ENCODE data around the gene CAND2.
"Not testable (repeated sequence)": the region's sequence is repeated elsewhere in the genome, so short reads cannot be mapped to it uniquely, and the experiment has no call there.

CAND2 gene

GRCh38 chr3:12854565-12854964 lies 58.1 kb downstream of the CAND2 start:
- no peak for DNase-seq (ENCODE audit: low read depth in 1 of 2, low spot score in 1 of 2)

DNA sequence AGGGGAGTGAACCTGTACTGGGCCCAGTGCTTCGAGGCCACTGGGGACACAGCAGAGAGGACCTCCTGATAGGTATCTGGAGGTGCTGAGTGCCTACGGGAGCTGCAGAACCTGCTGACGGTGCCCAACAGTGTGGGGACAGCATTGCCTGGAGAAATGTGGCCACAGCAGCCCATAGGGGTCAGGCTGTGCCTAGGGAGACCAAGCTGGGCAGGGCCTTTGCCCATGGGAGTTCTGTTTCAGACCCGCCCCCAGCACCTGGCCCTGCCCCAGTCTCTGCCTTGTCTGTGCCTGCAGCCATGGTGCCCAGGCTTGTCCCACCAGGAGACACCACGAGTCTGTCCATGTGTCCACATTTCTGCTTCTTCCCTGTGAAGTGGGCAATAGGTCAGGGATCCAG lies 60.1 kb downstream of the CAND2 start:
- no peak for DNase-seq (ENCODE audit: low read depth in 1 of 2, low spot score in 1 of 2)

DNA sequence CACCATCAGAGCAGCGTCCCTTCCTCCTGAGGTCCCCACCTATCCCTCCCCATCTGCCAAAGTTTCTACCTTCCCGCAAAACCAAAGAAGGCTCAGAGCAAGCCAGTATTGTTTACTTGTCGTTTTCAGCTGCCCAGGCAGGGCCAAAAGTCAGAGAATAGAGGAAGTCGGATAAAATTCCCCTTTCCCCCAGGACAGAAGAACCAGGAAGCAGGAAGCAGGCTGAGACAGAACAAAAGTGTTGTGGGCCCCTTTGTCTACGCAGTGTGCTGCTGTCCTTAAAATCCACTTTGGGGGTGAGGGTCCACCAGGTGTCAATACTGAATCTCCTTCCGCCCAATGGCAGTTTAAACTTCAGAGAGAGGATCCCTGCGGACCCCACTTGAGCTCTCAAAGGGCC lies 63.4 kb downstream of the CAND2 start:
- DNase-seq (ENCODE audit: low read depth in 1 of 2, low spot score in 1 of 2): no peak

GRCh38 chr3:12861611-12862010 lies 65.1 kb downstream of the CAND2 start:
- no peak for DNase-seq (ENCODE audit: low read depth in 1 of 2, low spot score in 1 of 2)

DNA sequence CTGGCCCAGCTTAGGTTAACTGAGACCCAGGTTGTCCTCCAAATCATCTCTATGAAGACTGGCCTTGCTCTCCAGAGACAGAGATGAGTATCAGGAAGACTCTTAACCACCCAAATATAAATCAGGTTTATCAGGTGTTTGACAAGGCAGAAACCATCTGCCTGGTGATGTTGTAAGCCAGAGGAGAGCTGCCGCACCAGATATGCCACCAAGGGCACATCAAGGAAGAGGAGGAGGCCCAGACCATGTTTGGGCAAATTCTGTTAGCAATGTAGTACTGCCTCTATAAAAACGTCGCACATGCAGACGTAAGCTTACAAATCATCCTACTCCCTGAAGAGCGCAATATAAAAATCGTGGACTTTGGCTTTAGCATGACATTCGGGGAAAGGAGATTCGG lies 65.9 kb downstream of the CAND2 start:
- DNase-seq (ENCODE audit: low read depth in 1 of 2, low spot score in 1 of 2): no peak

DNA sequence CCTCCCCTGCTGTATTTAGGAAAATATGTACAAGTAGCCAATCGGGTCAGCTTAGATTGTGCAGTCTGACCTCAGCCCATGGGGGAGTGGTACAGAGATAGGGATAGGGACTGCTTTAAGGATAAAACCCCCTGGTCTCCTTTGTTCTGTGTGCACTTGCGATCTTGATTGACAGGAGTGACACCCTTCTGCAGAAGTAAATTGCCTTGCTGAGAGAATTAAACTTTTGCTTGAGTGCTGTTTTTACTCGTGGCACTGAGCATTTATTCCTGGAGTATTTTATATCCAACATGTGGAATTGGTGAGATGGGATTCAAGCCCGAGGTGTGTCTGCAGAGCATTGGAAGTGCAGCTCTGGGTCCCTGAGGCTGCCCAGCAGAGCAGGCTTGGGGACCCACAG lies 68.8 kb downstream of the CAND2 start:
- DNase-seq (ENCODE audit: low read depth in 1 of 2, low spot score in 1 of 2): no peak

DNA sequence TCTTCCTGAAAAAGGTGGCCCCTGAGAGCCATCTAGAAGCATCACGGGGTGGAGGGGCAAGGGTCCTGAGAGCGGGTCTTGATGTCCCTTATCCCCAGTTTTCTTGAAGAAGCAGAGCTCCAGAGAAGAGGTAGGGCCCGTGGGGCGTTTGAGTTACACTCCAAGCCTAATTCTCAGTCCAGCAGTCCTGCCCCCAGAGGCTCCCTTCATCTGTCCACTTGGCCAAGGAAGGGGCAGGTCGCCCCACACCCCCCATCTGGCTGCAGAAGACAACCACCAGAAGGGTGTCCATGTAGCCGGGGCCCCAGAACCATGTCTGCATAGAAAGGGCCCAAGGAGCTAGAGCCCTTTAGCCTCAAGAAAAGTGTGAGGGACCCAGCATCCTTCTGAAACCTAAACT lies 70.4 kb downstream of the CAND2 start:
- DNase-seq (ENCODE audit: low read depth in 1 of 2, low spot score in 1 of 2): no peak

GRCh38 chr3:12868039-12869034 lies 71.9 kb downstream of the CAND2 start:
- peak in 1 of 2 donors; percentile 27 for DNase-seq (ENCODE audit: low read depth in 1 of 2, low spot score in 1 of 2)

- DNase-seq (ENCODE audit: low read depth in 1 of 2, low spot score in 1 of 2): no peak
These were observed 72.6 kb downstream of the CAND2 start for GRCh38 chr3:12869035-12869621.

GRCh38 chr3:12870942-12871341 lies 74.5 kb downstream of the CAND2 start:
- no peak for DNase-seq (ENCODE audit: low read depth in 1 of 2, low spot score in 1 of 2)

- DNase-seq (ENCODE audit: low read depth in 1 of 2, low spot score in 1 of 2): no peak
These were observed 75.0 kb downstream of the CAND2 start for GRCh38 chr3:12871404-12871983.

DNA sequence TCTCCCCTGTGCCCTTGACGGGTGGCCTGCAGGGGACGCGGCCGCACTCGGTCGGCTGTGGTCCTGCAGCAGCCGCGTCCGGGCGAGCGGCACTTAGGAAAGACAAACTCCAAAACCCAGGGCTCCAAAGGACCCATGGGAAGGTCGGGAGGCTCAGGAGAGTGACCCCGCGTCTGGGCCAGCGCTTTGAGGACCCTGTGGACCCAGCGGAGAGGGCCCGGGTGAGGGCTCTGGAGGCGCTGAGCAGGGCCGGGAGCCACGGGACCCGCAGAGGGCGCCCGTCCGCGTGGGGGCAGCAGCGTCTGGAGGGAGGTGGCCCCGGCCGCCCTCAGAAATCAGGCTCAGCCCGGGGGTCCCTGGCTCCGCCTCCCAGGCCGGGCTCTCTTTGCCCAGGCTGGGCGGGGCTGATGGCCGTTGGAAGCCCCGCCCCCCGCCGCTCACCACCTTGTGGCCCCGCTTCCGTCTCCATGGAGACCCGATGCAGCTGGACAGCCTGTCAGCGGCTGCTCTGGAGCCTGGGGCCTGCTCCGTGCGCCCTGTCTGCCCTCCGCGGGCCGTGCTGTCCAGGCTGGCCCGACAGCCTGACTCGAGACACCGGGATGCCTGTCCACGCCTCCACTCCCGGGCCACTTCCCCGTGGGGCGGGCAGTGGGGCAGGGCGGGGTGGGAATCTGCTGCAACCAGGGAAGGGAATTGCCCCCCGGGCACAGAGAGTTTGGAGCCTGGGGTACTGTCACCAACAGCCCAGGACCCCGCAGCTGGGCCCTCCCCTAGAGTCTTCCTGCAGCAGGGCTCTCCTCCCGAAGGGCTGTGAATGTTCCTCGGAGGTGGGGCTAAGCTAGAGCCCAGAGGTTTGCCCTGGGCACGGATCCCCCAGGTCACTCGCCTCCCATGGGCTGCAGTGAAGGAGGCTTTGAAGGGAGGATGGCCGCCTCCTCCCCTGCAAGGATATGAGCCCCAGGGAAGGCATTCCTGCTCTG lies 79.7 kb downstream of the CAND2 start:
- no peak for DNase-seq (ENCODE audit: low read depth in 1 of 2, low spot score in 1 of 2)

- DNase-seq (ENCODE audit: low read depth in 1 of 2, low spot score in 1 of 2): no peak
These were observed 80.6 kb downstream of the CAND2 start for GRCh38 chr3:12877040-12877439.

GRCh38 chr3:12878141-12878574 lies 81.7 kb downstream of the CAND2 start:
- no peak for DNase-seq (ENCODE audit: low read depth in 1 of 2, low spot score in 1 of 2)

GRCh38 chr3:12878758-12879157 lies 82.3 kb downstream of the CAND2 start:
- not testable (repeated sequence) for DNase-seq (ENCODE audit: low read depth in 1 of 2, low spot score in 1 of 2)

DNA sequence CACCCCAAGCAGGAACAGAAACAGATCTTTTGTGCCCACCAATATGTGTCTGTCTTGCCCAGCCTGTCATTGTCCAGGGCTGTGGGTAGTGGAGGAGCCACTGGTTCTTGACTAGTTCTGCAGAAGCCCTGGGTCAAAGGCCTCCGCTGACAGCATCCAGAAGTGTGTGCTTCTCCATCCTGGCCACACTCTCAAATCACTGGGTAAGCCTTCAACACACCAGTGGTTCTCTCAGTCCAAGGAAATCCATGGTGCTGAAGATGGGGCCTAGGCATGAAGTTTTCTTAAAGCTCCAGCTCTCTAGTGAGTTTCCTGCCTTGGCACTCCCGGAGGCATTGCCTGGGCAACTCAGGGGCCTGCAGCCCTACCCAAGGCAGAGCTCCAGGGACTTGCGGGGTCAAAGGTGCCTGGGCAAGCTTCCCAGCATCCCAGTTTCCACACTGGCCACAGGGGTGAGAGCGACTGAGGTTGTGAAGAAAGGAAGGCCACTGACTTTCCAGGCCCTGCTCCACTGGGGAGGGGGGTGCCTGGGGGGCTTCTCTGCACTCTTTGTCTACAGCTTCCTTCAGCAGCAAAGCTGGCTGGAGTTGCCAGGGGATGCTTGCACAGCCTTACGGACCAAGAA lies 82.8 kb downstream of the CAND2 start:
- DNase-seq (ENCODE audit: low read depth in 1 of 2, low spot score in 1 of 2): no peak

- not testable (repeated sequence) for DNase-seq (ENCODE audit: low read depth in 1 of 2, low spot score in 1 of 2)
These were observed 85.4 kb downstream of the CAND2 start for GRCh38 chr3:12881858-12882257.

- DNase-seq (ENCODE audit: low read depth in 1 of 2, low spot score in 1 of 2): no peak
These were observed 86.1 kb downstream of the CAND2 start for GRCh38 chr3:12882336-12883310.

GRCh38 chr3:12884186-12884680 lies 87.8 kb downstream of the CAND2 start:
- no peak for DNase-seq (ENCODE audit: low read depth in 1 of 2, low spot score in 1 of 2)
